Esophagus squamous epithelium (tissue), 5 donors: ENCODE measurements around the gene R3HDM4. TPM values are rescaled to one million over a fixed set of nuclear protein-coding genes. Genes with fewer than 3 reads are reported as not detected.
"Not testable (repeated sequence)": the region's sequence is repeated elsewhere in the genome, so short reads cannot be mapped to it uniquely, and the experiment has no call there.

Experiments used
- DNase-seq: peaks from one replicate; lab custom pipeline; 2025; lab: John Stamatoyannopoulos, UW
- H3K27ac ChIP-seq, 4 donors: fragments of 200-600 bp; sonication (generic); one replicate each; pipeline ENCODE4 v1.5.1; 2016 to 2019; ENCODE audit warnings: mild to moderate bottlenecking in 1 of 4
- H3K27me3 ChIP-seq, 4 donors: fragments of 200-600 bp; sonication (generic); 1 replicate in 3 of 4; 2 replicates in 1 of 4; pipeline versions ENCODE4 v1.5.1 to v1.6.0; 2017 to 2021; ENCODE audit warnings: antibody characterized with exemption in 1 of 4
- H3K36me3 ChIP-seq, 3 donors: fragments of 200-600 bp; sonication (generic); one replicate each; pipeline ENCODE4 v1.5.1; 2016 to 2019
- H3K4me1 ChIP-seq, 3 donors: fragments of 200-600 bp; sonication (generic); one replicate each; pipeline ENCODE4 v1.5.1; 2017 to 2019
- H3K4me3 ChIP-seq, 4 donors: fragments of 200-600 bp; sonication (generic); 1 replicate in 3 of 4; 2 replicates in 1 of 4; pipeline ENCODE4 v1.5.1; 2016 to 2019; ENCODE audit warnings: mild to moderate bottlenecking in 2 of 4, moderate library complexity in 1 of 4
- H3K9me3 ChIP-seq, 3 donors: fragments of 200-600 bp; sonication (generic); one replicate each; pipeline ENCODE4 v1.5.1; 2016 to 2019
- CTCF ChIP-seq, 6 experiments: fragments of 450-650 bp in 4 of 6; fragments of 200-600 bp in 2 of 6; sonication (generic) in 2 of 6; IDR thresholded peaks; one replicate each; pipeline ENCODE4 v1.5.1; 2016 to 2019; ENCODE audit warnings: antibody characterized with exemption in 6 of 6, mild to moderate bottlenecking in 4 of 6, moderate library complexity in 4 of 6
- POLR2A ChIP-seq, 4 donors: fragments of 450-650 bp; IDR thresholded peaks; one replicate each; pipeline ENCODE4 v1.6.1; 2017; ENCODE audit warnings: antibody characterized with exemption in 4 of 4, mild to moderate bottlenecking in 4 of 4, moderate library complexity in 3 of 4
- WGBS, 2 donors: methylation state at CpG; one replicate each; pipeline ENCODE4 v1.1.5; 2018; 5-methylcytosine and 5-hydroxymethylcytosine counted together
- intact Hi-C: fragments of 100-400 bp; cut with DNase I; formaldehyde crosslinking; loops from one replicate; pipeline ENCODE4 v1.15.0; 2022
- total RNA-seq, 4 donors: library from RNA; depleted of rRNA; stranded (reverse); fragments of >200 nt; gene quantifications; one replicate each; pipeline ENCODE4 v1.1.0, GENCODE V29; 2016
- donor health status: DM: yes; HTN: yes; CAD: no.

R3HDM4 gene
- total RNA-seq, 4 donors from 2014 or later = 42.9 to 83.7 (median 62.4) TPM

- no CpG with 5 or more reads among the region's 67 CpGs for WGBS, 2 donors
- TF ChIP-seq POLR2A (IDR thresholded peaks at IDR 0.05) = no peak
- no peak for TF ChIP-seq CTCF (IDR thresholded peaks at IDR 0.05)
- intact Hi-C loops = loop anchor here (10.0 kb wide), 2 partner anchors 78 to 132 kb away; partner anchors contain the start of gene WDR18
- Histone ChIP-seq H3K4me3 (no peak overlapping the region), H3K9me3 (no peaks in the 10 kb centered on the region), H3K4me1 (peaks cover 9 to 35% (median 16%) of the 10 kb centered on the region in 3 donors), H3K36me3 (no peaks in the 10 kb centered on the region), H3K27me3 (peaks cover 0 to 77% (median 0%) of the 10 kb centered on the region in 4 donors), H3K27ac (no peak overlapping the region)
- no peak for DNase-seq
Measured at GRCh38 chr19:853014-853585, 59.9 kb downstream of the R3HDM4 start.

- H3K4me3 ChIP-seq = no peak within 1 kb of the TSS
- WGBS, 2 donors = 44 to 46% methylated on average over 14 to 21 of the region's 55 CpGs
- no peaks in the 10 kb centered on the region for H3K9me3 ChIP-seq
- no peaks in the 10 kb centered on the region for H3K36me3 ChIP-seq
- peaks cover 0 to 81% (median 1%) of the 10 kb centered on the region in 4 donors for H3K27me3 ChIP-seq
- peak within 1 kb of the TSS; percentile 26 to 90 (median 78) for H3K27ac ChIP-seq
- intact Hi-C loops = loop anchor here (10.0 kb wide), 2 partner anchors 78 to 132 kb away; partner anchors contain the start of gene WDR18
- DNase-seq = no peak
- TF ChIP-seq POLR2A (IDR thresholded peaks at IDR 0.05) (no peak), CTCF (IDR thresholded peaks at IDR 0.05) (no peak)
- peaks cover 15 to 40% (median 16%) of the 10 kb centered on the region in 3 donors for H3K4me1 ChIP-seq
Measured at GRCh38 chr19:852136-853013, 60.6 kb downstream of the R3HDM4 start, which contains the start of gene ELANE. Gene ELANE (plus strand): TSS chr19:852303. CDS start chr19:852329, 26 bp downstream.

GRCh38 chr19:850979-851335, 62.1 kb downstream of the R3HDM4 start:
- DNase-seq = no peak
- H3K4me3 ChIP-seq = peak overlapping the region in 1 of 4 donors; percentile 47
- H3K27ac ChIP-seq = peak overlapping the region; percentile 26 to 90 (median 78)
- no peaks in the 10 kb centered on the region for H3K36me3 ChIP-seq
- TF ChIP-seq POLR2A (IDR thresholded peaks at IDR 0.05) (no peak), CTCF (IDR thresholded peaks at IDR 0.05) (no peak)
- peaks cover 15 to 40% (median 16%) of the 10 kb centered on the region in 3 donors for H3K4me1 ChIP-seq
- peaks cover 0 to 93% (median 1%) of the 10 kb centered on the region in 4 donors for H3K27me3 ChIP-seq
- WGBS, 2 donors = 6 to 67% methylated on average over 1 to 5 of the region's 13 CpGs
- intact Hi-C loops = loop anchor here (10.0 kb wide), 2 partner anchors 76 to 134 kb away; partner anchors contain the start of gene WDR18
- H3K9me3 ChIP-seq = no peaks in the 10 kb centered on the region

- intact Hi-C loops = loop anchor here (10.0 kb wide), 2 partner anchors 76 to 134 kb away; partner anchors contain the start of gene WDR18
- Histone ChIP-seq H3K36me3 (no peaks in the 10 kb centered on the region), H3K4me3 (peak overlapping the region in 1 of 4 donors; percentile 47), H3K27ac (peak overlapping the region; percentile 55 to 90 (median 78)), H3K9me3 (no peaks in the 10 kb centered on the region), H3K4me1 (peaks cover 15 to 40% (median 16%) of the 10 kb centered on the region in 3 donors), H3K27me3 (peaks cover 0 to 93% (median 1%) of the 10 kb centered on the region in 4 donors)
- 22 to 33% methylated on average over 11 to 17 of the region's 28 CpGs for WGBS, 2 donors
- TF ChIP-seq CTCF (IDR thresholded peaks at IDR 0.05) = no peak
- no peak for TF ChIP-seq POLR2A (IDR thresholded peaks at IDR 0.05)
- no peak for DNase-seq
Measured at GRCh38 chr19:850221-850978, 62.6 kb downstream of the R3HDM4 start.

- H3K27ac ChIP-seq, DNase-seq, intact Hi-C loops, H3K36me3 ChIP-seq, H3K4me3 ChIP-seq, H3K9me3 ChIP-seq: not testable (repeated sequence)
- 68 to 73% methylated on average over 7 to 8 of the region's 8 CpGs for WGBS, 2 donors
- Histone ChIP-seq H3K4me1 (peaks cover 15 to 47% (median 16%) of the 10 kb centered on the region in 3 donors), H3K27me3 (peaks cover 0 to 96% (median 1%) of the 10 kb centered on the region in 4 donors)
Measured at GRCh38 chr19:849195-849594, 63.8 kb downstream of the R3HDM4 start.
